GM19023 (cell line): Measurements from ENCODE around the gene JAZF1.

Experiments used
- ATAC-seq: cut with Tn5 transposase; IDR thresholded peaks from one replicate; pipeline ENCODE4 v1.9.1; 2021; ENCODE audit warnings: mild to moderate bottlenecking, moderate library complexity; ENCODE audit not compliant: unreplicated experiment

The JAZF1 gene

GRCh38 chr7:27799212-27799611 lies 381.4 kb downstream of the JAZF1 start:
- ATAC-seq: no peak

GRCh38 chr7:27795977-27796376 lies 384.6 kb downstream of the JAZF1 start:
- ATAC-seq: no peak

DNA sequence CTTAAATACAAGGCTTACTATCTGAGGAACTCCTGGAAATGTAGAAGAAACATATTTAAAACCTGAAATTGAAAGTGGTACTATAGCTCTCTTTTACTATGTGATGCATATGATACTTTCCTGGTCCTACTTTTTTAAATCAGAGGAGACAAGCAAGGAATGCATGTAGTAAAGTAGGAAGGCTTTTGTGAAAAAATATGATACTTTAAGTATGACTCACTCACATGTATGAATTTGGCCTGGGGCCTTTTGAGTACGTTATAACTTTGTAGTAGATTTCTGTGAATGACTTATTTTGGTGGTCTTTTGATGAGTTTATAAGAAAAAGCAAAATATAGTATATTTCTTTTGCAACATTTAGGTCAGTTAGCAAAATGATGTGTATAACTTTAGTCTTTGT lies 386.8 kb downstream of the JAZF1 start:
- no peak for ATAC-seq

- ATAC-seq: no peak
These were observed 392.2 kb downstream of the JAZF1 start for GRCh38 chr7:27788437-27788836.

- no peak for ATAC-seq
These were observed 396.1 kb downstream of the JAZF1 start for GRCh38 chr7:27784399-27785053.

- no peak for ATAC-seq
These were observed 397.7 kb downstream of the JAZF1 start for GRCh38 chr7:27782849-27783248.

DNA sequence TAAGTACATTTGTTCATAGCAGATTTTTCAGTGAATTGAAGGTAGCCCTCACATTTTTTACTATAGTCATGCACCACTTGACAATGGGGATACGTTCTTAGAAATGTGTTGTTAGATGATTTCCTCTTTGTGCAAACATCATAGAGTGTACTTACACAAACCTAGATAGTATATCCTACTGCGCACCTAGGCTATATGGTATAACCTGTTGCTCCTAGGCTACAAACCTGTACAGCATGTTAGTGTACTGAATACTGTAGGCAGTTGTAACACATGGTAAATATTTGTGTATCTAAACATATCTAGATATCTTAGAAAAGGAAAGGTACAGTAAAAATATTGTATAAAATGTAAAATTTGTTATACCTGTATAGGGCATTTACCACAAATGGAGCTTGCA lies 399.4 kb downstream of the JAZF1 start:
- ATAC-seq: no peak
